HepG2 (cell line): Measurements from ENCODE around the gene ZNF37A. TPM values are rescaled to one million over a fixed set of nuclear protein-coding genes. Genes with fewer than 3 reads are reported as not detected.

Source experiments
- ATF3 ChIP-seq: sonication (generic); formaldehyde crosslinking; IDR thresholded peaks from 2 replicates; pipeline ENCODE4 v1.4.0; 2020; ENCODE audit warnings: missing genetic modification reagents
- EP300 ChIP-seq, 3 experiments: sonication (generic) in 1 of 3; formaldehyde crosslinking in 1 of 3; IDR thresholded peaks; 2 replicates each; pipeline versions ENCODE4 v1.5.1 to v1.6.1; 2011 to 2020; ENCODE audit warnings: low read depth in 2 of 3, low read length in 2 of 3, borderline replicate concordance in 1 of 3, improper control_type of control experiment in 1 of 3, mild to moderate bottlenecking in 1 of 3, missing genetic modification reagents in 1 of 3, moderate library complexity in 1 of 3
- GABPB1 ChIP-seq: IDR thresholded peaks from 2 replicates; pipeline ENCODE4 v1.6.1; 2016; ENCODE audit warnings: mild to moderate bottlenecking, missing genetic modification reagents, moderate library complexity, missing compliant biosample characterization
- HCFC1 ChIP-seq: fragments of 150-350 bp; IDR thresholded peaks from 2 replicates; pipeline ENCODE4 v1.6.1; 2014; ENCODE audit warnings: low read depth, low read length
- MXD3 ChIP-seq: IDR thresholded peaks from 2 replicates; pipeline ENCODE4 v1.6.1; 2016; ENCODE audit warnings: mild to moderate bottlenecking, missing biosample characterization, missing genetic modification reagents
- MZF1 ChIP-seq: sonication (generic); formaldehyde crosslinking; IDR thresholded peaks from 2 replicates; pipeline ENCODE4 v1.8.1; 2023; ENCODE audit warnings: mild to moderate bottlenecking, missing genetic modification reagents, borderline replicate concordance
- PREB ChIP-seq: sonication (generic); formaldehyde crosslinking; IDR thresholded peaks from 2 replicates; pipeline ENCODE4 v1.4.0; 2020; ENCODE audit warnings: missing genetic modification reagents
- PTBP1 ChIP-seq: fragments of 200-400 bp; formaldehyde crosslinking; IDR thresholded peaks from 2 replicates; pipeline ENCODE4 v1.6.1; 2018; ENCODE audit warnings: low read length, low read depth; ENCODE audit not compliant: poor library complexity, severe bottlenecking
- RXRA ChIP-seq: sonication (generic); formaldehyde crosslinking; IDR thresholded peaks from 2 replicates; pipeline ENCODE4 v1.5.1; 2020; ENCODE audit warnings: missing genetic modification reagents
- SAP130 ChIP-seq: IDR thresholded peaks from 2 replicates; pipeline ENCODE4 v1.6.1; 2016; ENCODE audit warnings: low read depth
- SMARCC2 ChIP-seq: fragments of 450-650 bp; IDR thresholded peaks from 2 replicates; pipeline ENCODE4 v1.6.1; 2017; ENCODE audit warnings: antibody characterized with exemption, mild to moderate bottlenecking
- SP4 ChIP-seq: sonication (generic); formaldehyde crosslinking; IDR thresholded peaks from 2 replicates; pipeline ENCODE4 v1.8.1; 2023; ENCODE audit warnings: mild to moderate bottlenecking, missing genetic modification reagents
- STAG1 ChIP-seq: sonication (generic); formaldehyde crosslinking; IDR thresholded peaks from 2 replicates; pipeline ENCODE4 v1.4.0; 2020; ENCODE audit warnings: missing genetic modification reagents
- TFAP4 ChIP-seq: sonication (generic); IDR thresholded peaks from 2 replicates; pipeline ENCODE4 v1.6.1; 2016; ENCODE audit warnings: low read depth, borderline replicate concordance
- ZBTB40 ChIP-seq, 2 experiments: fragments of 450-650 bp in 1 of 2; sonication (generic) in 1 of 2; formaldehyde crosslinking in 1 of 2; IDR thresholded peaks; 2 replicates each; pipeline versions ENCODE4 v1.6.1 to v1.8.0; 2016 to 2022; ENCODE audit warnings: antibody characterized with exemption in 1 of 2, mild to moderate bottlenecking in 1 of 2, missing genetic modification reagents in 1 of 2
- ZFX ChIP-seq: sonication (generic); formaldehyde crosslinking; IDR thresholded peaks from 2 replicates; pipeline ENCODE4 v1.4.0; 2020; ENCODE audit warnings: mild to moderate bottlenecking, low read depth, missing genetic modification reagents, moderate library complexity
- ZNF253 ChIP-seq: sonication (generic); formaldehyde crosslinking; IDR thresholded peaks from 2 replicates; pipeline ENCODE4 v1.8.0; 2022; ENCODE audit warnings: mild to moderate bottlenecking, missing genetic modification reagents, borderline replicate concordance
- ZNF263 ChIP-seq: sonication (generic); formaldehyde crosslinking; IDR thresholded peaks from 2 replicates; pipeline ENCODE4 v1.4.0; 2020; ENCODE audit warnings: missing genetic modification reagents
- polyA plus RNA-seq, 8 experiments: library from polyadenylated mRNA; depleted of rRNA in 3 of 8; stranded (reverse) in 7 of 8; unstranded in 1 of 8; fragments of >200 nt; fragmentation: Illumina TruSeq in 4 of 8; extraction: Trizol in 4 of 8; gene quantifications; 2 replicates each; pipeline versions ENCODE4 v1.2.1 to v1.2.3, GENCODE V29; 2011 to 2016; ENCODE audit warnings: low read depth in 4 of 8, missing spikeins in 1 of 8, mixed read lengths in 1 of 8; ENCODE audit not compliant: insufficient read depth in 1 of 8
- total RNA-seq, 5 experiments: library from RNA; depleted of rRNA; stranded (reverse); fragments of >200 nt; fragmentation: Illumina TruSeq; extraction: Trizol; gene quantifications; 2 replicates each; pipeline ENCODE4 v1.2.3, GENCODE V29; 2016; ENCODE audit warnings: low read depth in 1 of 5

ZNF37A gene
- total and polyA plus RNA-seq, 2 of the 13 experiments (the other 11 are each of a cell fraction or from before 2014, with no cell fraction given): 8.0 to 12.6 TPM

- TF ChIP-seq MXD3 (no peak), ZBTB40 (IDR thresholded peaks at IDR 0.05) (no peak), ZBTB40 (CRISPR knock-in tag; IDR thresholded peaks at IDR 0.05) (peak; percentile 48; the same call in 1 of the 2 replicates), RXRA (peak; percentile 77; the same call in 1 of the 2 replicates), STAG1 (CRISPR knock-in tag) (0 out of 2 replicates have a peak, but pooled peaks have one; percentile 6), SP4 (CRISPR knock-in tag) (no peak), ZNF253 (CRISPR knock-in tag) (no peak), MZF1 (CRISPR knock-in tag) (no peak), EP300 (IDR thresholded peaks at IDR 0.05; ENCODE audit: low read depth in 2 of 2, low read length in 2 of 2) (peak; percentile 47 to 71; a peak in 1 of 4 replicates), EP300 (CRISPR knock-in tag; IDR thresholded peaks at IDR 0.05; ENCODE audit: borderline replicate concordance) (no peak), ZNF263 (CRISPR knock-in tag) (0 out of 2 replicates have a peak, but pooled peaks have one; percentile 36), ZFX (CRISPR knock-in tag) (0 out of 2 replicates have a peak, but pooled peaks have one; percentile 23), SAP130 (CRISPR knock-in tag) (peak; percentile 70), ATF3 (CRISPR knock-in tag) (peak; percentile 62; the same call in 1 of the 2 replicates), PREB (CRISPR knock-in tag) (no peak), PTBP1 (no peak), HCFC1 (no peak), GABPB1 (CRISPR knock-in tag) (peak; percentile 30; the same call in 1 of the 2 replicates), SMARCC2 (no peak), TFAP4 (peak; percentile 74; the same call in 1 of the 2 replicates)
These were observed 49.5 kb downstream of the ZNF37A start (continued) for GRCh38 chr10:38143587-38143986.
